IPS-18c (cell line): ENCODE data around the gene RAB3GAP1.
"Not testable (repeated sequence)": the region's sequence is repeated elsewhere in the genome, so short reads cannot be mapped to it uniquely, and the experiment has no call there.

Experiments
- H3K4me3 ChIP-seq: 2 replicates; pipeline ENCODE4 v1.7.0; 2013; ENCODE audit warnings: low read depth, mild to moderate bottlenecking, low read length, moderate library complexity; ENCODE audit not compliant: insufficient read depth
- H3K9me3 ChIP-seq: one replicate; pipeline ENCODE4 v1.6.1; 2013; ENCODE audit warnings: mild to moderate bottlenecking, low read length, moderate library complexity; ENCODE audit not compliant: control insufficient read depth, insufficient read depth

The RAB3GAP1 gene

DNA sequence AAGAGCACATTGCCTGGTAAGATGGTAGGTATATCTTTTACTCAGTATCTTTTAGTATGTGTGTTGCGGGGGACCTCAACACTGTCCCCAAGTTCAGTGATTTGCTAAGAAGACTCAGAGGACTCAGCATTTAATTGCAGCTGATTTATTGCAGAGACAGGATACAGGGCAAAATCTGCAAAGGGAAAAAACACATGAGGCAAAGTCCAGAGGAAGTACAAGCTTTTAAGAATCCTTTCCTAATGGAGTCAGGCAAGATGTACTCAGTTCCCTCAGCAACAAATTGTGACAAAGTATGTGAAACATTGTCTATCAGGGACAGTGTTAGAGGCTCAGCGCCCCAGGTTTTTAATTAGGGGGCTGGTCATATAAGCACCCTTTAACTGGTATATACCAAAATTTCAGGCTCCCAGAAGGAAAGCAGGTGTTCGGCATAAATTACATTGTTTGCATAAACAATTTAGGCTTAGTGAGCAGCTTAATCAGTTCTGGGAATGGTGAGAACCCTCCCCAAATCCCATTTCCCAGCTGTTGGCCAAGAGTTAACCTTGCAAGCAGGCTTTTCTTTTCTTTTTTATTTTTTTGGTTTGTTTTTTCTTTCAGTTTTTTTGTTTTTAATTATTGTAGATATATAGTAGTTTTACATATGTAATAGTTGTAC lies 41.7 kb downstream of the RAB3GAP1 start:
- H3K9me3 ChIP-seq: no peaks in the 10 kb centered on the region
- H3K4me3 ChIP-seq: no peak overlapping the region

GRCh38 chr2:135094508-135094907 lies 42.4 kb downstream of the RAB3GAP1 start:
- Histone ChIP-seq H3K4me3 (no peak overlapping the region), H3K9me3 (no peaks in the 10 kb centered on the region)

DNA sequence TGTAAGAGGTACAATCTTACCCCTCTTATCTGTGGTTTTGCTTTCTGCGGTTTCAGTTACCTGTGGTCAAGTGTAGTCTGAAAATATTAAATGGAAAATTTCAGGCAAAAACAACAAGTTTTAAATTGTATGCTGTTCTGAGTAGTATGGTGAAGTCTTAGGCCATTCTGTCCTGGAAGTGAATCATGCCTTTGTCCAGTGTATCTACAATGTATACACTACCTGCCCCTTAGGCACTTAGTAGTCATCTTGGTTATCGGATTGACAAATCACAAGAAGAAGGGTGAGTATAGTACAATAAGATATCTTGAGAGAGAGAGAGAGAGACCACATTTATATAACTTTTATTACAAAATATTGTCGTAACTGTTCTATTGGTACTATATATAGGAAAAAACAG lies 43.5 kb downstream of the RAB3GAP1 start:
- H3K9me3 ChIP-seq: no peaks in the 10 kb centered on the region
- H3K4me3 ChIP-seq: no peak overlapping the region

DNA sequence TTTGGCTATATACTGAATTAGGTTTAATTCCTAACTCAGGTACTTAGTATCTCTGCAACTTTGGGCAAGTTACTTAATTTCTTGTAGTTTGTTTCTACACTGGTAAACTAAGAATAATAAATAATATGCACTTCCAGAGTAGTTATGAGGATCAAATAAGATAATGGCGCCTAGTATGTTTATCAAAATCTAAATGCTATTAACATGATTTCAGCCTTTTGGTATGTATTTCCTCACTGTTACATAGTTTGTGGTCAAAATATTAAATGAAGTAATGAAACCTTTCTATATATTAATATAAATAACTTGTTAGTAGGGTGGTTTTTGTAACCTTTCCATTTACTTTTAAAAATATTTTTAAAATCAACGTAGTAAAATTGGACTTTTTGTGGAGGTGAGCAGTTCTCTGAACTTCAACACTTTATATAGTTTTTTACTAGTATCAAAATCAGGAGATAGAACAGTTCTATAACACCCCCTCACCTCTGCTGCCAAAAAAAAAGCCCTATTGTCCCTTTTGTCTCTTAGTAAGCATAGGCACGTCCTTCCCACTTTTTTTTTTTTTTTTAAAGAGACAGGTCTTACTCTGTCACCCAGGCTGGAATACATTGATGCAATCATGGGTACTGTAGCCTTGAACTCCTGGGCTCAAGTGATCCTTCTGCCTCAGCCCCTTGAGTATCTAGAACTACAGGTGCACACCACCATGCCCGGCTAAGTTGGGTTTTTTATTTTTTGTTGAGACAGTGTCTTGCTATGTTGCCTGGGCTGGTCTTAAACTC lies 44.8 kb downstream of the RAB3GAP1 start:
- no peaks in the 10 kb centered on the region for H3K9me3 ChIP-seq
- no peak overlapping the region for H3K4me3 ChIP-seq

DNA sequence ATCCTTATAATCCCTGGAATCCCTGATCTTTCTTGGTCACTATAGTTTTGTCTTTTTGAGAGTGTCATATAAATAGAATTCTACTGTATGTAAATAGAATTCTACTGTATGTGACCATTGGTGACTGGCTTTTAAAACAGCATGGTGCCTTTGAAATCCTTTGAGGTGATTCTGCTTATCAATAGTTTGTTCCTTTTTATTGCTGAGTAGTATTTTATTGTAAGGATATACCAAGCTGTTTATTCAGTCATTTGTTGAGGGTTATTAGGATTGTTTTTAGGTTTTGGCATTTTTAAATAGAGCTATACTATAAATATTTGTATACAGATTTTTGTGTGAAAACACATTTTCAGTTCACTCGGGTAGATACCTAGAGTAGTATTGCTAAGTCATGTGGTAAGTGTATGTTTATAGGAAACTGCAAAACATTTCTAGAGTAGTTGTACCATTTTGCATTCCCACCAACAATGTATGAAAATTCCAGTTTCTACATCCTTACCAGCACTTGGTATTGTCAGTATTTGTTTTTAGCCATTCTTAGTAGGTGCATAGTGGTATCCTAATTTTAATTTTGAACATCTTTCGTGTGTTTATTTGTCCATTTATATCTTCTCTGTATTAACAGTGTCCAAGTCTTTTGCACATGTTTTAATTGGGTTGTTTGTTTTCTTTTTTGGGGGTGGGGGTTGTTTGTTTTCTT lies 45.6 kb downstream of the RAB3GAP1 start:
- Histone ChIP-seq H3K9me3 (no peaks in the 10 kb centered on the region), H3K4me3 (no peak overlapping the region)

DNA sequence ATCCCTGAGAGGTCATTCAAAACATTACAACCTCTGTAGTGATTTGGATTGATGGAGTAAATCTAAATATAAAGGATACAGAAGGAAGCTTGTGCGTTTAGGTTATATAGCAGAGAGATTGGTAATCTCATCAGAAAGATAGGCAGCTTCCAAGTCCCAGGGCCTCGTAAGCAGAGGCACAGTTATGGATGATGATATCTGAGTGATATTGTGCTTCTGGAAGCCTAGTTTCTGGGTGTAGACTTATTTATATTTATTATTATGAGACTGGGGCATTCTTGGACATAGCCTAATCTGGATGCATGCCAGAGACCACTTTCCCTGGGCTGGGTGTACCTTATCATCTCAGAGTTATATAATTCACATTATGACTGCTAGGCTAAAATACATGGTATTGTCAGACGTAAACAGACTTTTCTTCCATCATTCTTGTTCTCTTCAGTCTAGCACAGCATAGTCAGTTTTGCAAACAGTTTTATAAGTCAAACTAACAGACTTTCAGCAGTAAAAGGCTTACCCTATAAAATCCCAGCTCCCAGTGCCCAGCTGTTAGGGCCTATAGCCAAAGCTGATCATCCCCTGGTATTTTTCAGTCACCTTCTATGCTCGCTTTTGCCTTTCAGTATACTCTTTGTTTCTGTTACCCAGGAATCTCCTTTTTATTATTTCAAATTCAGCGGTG lies 47.9 kb downstream of the RAB3GAP1 start:
- no peak overlapping the region for H3K4me3 ChIP-seq
- peaks cover 2% of the 10 kb centered on the region for H3K9me3 ChIP-seq

DNA sequence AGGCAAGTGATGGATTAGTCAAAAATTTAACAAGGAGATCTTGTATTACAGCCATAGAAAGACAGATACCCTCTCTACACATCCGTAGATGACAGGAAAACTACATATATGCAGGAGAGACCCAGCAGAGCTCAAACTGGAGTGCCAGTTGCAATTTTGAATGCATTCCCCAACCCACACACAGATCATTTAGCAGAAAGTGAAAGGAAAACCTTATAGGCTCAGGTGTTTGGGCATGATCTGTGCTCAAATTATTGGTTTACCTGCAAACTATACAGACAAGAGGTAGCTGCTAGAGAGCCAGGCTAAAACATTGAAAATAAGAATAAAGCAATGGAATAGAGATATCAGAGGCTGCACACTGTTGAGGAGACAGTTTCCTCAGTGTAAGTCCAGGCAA lies 51.8 kb downstream of the RAB3GAP1 start:
- H3K4me3 ChIP-seq: no peak overlapping the region
- H3K9me3 ChIP-seq: peaks cover 4% of the 10 kb centered on the region

DNA sequence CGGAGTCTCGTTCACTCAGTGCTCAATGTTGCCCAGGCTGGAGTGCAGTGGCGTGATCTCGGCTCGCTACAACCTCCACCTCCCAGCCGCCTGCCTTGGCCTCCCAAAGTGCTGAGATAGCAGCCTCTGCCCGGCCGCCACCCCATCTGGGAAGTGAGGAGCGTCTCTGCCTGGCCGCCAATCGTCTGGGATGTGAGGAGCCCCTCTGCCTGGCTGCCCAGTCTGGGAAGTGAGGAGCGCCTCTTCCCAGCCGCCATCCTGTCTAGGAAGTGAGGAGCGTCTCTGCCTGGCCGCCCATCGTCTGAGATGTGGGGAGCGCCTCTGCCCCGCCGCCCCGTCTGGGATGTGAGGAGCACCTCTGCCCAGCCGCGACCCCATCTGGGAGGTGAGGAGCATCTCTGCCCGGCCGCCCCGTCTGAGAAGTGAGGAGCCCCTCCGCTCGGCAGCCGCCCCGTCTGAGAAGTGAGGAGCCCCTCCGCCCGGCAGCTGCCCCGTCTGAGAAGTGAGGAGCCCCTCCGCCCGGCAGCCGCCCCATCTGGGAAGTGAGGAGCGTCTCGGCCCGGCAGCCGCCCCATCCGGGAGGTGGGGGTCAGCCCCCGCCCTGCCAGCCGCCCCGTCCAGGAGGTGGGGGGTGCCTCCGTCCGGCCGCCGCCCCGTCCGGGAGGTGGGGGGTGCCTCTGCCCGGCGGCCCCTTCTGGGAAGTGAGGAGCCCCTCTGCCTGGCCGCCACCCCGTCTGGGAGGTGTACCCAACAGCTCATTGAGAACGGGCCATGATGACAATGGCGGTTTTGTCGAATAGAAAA lies 53.6 kb downstream of the RAB3GAP1 start:
- not testable (repeated sequence) for H3K9me3 ChIP-seq, H3K4me3 ChIP-seq

DNA sequence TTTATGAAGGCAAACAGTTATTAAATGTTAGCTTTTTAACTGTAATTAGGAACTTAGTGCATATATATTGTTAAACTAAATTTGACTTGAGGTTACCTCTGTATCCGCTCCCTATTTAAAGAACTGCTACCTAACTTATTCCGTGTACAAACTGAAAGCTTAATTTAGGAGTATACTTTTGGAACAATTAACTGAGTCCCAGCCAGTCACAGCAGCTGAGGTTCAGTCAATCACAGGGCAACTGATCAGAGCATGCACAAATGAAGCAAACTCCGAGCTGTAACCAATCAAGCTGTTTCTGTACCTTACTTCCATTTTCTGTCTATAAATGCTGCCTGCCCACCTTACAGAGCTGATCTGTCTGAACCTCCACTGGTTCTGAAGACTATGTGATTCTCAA lies 61.2 kb downstream of the RAB3GAP1 start:
- Histone ChIP-seq H3K4me3 (no peak overlapping the region), H3K9me3 (no peaks in the 10 kb centered on the region)

DNA sequence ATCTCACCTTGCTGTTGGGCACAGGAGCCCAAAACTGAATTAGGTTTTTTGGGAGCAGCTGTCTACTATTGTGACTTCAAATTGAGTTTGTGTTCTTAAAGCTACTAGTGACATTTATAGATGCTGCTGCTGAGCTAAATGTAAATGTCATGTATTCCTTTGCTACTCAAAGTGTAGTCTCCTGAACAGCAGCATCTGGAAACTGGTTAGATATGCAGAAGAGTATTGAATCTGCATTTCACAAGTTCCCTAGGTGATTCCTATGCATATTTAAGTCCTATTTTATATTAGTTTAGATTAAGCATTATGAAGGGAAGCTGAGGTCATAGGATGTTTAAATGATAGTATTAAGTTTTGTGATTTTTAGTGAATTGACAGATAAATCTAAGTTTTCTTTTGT lies 67.5 kb downstream of the RAB3GAP1 start:
- Histone ChIP-seq H3K4me3 (no peak overlapping the region), H3K9me3 (no peaks in the 10 kb centered on the region)

- H3K4me3 ChIP-seq: no peak overlapping the region
- no peaks in the 10 kb centered on the region for H3K9me3 ChIP-seq
Measured at GRCh38 chr2:135121016-135121657, 69.0 kb downstream of the RAB3GAP1 start.

- not testable (repeated sequence) for H3K9me3 ChIP-seq, H3K4me3 ChIP-seq
Measured at GRCh38 chr2:135121658-135122039, 69.6 kb downstream of the RAB3GAP1 start.

DNA sequence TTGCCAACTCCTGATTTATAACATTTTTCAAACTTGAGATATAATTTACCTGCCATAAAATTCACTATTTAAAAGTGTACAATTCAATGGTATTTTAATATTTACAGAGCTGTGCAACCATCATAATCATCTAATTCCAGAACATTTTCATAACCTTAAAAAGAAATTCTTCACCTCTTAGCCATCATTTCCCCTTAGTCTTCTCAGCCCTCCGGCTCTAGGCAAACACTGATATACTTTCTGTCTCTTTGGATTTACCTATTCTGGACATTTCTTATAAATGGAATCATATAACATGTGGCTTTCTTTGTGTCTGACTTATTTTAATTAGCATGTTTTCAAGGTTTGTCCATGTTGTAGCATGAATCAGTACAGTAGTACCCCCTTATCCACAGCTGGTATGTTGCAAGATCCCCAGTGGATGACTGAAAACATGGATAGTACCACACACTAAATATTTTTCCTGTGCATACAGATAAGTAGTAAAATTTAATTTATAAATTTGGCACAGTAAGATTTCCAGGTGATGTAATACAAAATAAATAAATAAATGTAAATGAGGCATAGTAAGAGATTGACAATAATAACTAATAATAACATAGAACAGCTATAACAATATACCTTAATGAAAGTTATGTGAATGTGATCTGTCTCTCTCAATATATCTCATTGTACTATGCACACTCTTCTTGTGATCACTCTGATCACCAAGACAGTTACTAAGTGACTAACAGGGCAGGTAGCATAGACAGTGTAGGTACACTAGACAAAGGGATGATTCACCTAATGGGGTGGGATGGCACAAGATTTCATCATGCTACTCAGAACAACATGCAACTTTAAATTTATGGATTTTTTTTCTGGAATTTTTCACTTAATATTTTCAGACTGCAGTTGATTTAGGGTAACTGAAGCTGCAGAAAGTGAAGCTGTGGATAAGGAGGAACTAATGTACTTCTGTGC lies 73.1 kb downstream of the RAB3GAP1 start:
- Histone ChIP-seq H3K4me3 (no peak overlapping the region), H3K9me3 (no peaks in the 10 kb centered on the region)

DNA sequence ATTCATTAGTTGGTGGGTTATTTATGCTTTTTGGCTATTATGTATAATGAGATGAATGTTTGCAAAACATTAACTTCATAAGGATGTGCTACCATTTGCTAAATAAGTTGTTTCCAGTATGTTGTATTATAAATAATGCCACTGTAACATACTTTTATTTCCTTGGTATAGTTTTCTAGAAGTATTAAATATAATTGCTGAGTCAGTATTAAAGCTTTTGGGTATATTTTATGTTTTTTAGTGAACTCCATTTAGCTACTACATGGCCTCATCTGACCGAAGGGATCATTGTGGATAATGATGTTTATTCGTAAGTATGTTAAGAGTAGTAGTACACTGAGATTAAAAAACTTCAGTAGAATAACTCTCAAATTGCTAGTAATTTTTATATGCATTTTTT lies 73.8 kb downstream of the RAB3GAP1 start:
- H3K4me3 ChIP-seq: no peak overlapping the region
- no peaks in the 10 kb centered on the region for H3K9me3 ChIP-seq

- H3K4me3 ChIP-seq: no peak overlapping the region
- H3K9me3 ChIP-seq: no peaks in the 10 kb centered on the region
Measured at GRCh38 chr2:135130751-135131150, 78.7 kb downstream of the RAB3GAP1 start.

DNA sequence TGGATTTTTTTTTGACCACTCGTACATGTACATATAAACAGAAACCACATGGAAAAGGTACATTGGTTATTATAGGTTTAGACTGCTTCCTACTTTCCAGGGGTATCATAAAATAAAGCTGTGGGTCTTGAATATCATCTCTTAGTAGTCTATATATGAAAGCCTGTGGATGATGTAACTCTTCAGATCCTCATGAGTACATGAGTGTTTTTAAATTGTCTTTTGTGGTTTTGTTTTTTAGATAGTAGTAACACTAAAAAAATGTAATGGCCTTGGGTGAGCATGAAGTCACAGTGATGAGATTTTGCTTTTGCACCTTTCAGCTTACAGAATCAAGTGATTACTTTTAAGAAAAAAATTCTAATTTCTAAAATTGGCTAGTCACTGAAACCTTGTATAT lies 80.2 kb downstream of the RAB3GAP1 start:
- no peak overlapping the region for H3K4me3 ChIP-seq
- no peaks in the 10 kb centered on the region for H3K9me3 ChIP-seq
